Skin of body (tissue), 2 donors: ENCODE data around the gene ARHGAP6. TPM values are rescaled to one million over a fixed set of nuclear protein-coding genes. Genes with fewer than 3 reads are reported as not detected.
A peak's percentile ranks its signal among the peaks of the same experiment; 100 is the strongest.
"Not testable (repeated sequence)": the region's sequence is repeated elsewhere in the genome, so short reads cannot be mapped to it uniquely, and the experiment has no call there.

Experiments used
- DNase-seq: peaks from one replicate; lab custom pipeline; 2025; lab: John Stamatoyannopoulos, UW
- total RNA-seq: library from RNA; depleted of rRNA; stranded (reverse); fragments of >200 nt; gene quantifications from one replicate; pipeline ENCODE4 v1.2.3, GENCODE V29; 2014

Gene ARHGAP6
- total RNA-seq, 1 donor from 2014 or later: 4.8 TPM

DNA sequence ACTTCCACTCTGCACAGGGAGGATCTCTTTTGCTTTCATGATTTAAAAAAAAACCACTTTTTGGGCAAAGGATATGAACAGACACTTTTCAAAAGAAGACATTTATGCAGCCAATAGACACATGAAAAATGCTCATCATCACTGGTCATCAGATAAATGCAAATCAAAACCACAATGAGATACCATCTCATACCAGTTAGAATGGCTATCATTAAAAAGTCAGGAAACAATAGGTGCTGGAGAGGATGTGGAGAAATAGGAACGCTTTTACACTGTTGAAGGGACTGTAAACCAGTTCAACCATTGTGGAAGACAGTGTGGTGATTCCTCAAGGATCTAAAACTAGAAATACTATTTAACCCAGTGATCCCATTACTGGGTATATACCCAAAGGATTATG lies 87.4 kb downstream of the ARHGAP6 start:
- not testable (repeated sequence) for DNase-seq

GRCh38 chrX:11577603-11578002 lies 88.1 kb downstream of the ARHGAP6 start:
- DNase-seq: no peak

DNA sequence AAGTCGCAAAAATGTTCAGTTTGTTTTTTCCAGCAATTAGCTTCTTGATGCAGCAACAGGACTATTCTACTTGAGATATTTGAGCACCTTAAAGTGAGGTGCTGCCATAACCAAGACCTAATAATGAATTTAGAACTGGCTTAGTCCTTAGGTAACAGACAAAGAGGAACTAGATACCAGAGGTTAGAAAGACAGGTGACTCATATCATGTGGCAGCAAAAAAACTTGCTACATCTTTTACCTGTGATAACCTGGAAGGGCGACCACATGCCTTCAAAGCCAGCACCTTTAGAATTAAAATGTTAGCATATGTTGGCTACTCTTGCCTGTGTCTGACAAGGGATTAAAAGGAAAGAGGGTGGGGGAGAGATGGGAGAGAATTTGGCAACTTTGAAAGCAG lies 90.4 kb downstream of the ARHGAP6 start:
- DNase-seq: no peak

- no peak for DNase-seq
Observed at GRCh38 chrX:11567528-11568220, 98.0 kb downstream of the ARHGAP6 start.

- DNase-seq: peak; percentile 19
Observed at GRCh38 chrX:11566789-11567188, 98.9 kb downstream of the ARHGAP6 start.

GRCh38 chrX:11566173-11566572 lies 99.5 kb downstream of the ARHGAP6 start:
- no peak for DNase-seq

- no peak for DNase-seq
Observed at GRCh38 chrX:11564546-11564945, 101.2 kb downstream of the ARHGAP6 start.

- no peak for DNase-seq
Observed at GRCh38 chrX:11562570-11562969, 103.2 kb downstream of the ARHGAP6 start.

DNA sequence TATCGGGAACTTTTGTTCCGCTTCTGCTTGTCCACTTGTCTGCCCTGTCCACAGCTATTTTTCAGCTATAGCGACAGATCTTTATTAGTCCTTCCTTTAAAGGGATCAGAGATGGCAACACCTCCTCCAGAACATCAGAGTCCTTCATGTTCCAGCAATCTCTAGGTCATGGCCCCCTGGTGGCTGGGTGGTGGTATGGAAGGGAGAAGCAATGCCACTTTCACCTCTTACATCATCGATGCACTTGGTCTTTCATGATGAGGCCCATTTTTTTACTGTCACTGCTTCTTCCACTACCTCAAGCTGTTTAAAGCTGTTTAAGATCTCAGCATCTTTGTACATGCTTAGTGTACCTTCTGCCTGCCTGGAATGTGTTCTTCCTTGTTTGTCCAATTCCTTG lies 106.7 kb downstream of the ARHGAP6 start:
- DNase-seq: no peak

DNA sequence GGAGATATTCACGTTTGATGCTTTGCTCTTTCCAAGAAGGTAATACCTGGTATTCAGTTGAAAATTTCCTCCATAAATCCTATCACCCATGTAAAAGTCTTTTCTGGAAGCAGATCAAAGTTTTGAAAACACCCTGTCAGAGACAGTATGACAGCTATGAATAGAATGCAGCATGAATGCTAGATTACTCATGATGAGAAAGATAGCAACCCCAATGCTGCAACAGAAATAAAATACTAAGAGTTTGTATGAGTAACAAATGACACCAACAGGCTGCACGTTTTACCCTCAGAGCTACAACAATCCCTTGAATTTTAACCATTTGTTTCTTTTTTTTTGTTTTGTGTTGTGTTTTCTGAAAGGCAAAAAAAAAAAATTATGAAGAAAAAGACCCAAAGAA lies 108.6 kb downstream of the ARHGAP6 start:
- DNase-seq: no peak

DNA sequence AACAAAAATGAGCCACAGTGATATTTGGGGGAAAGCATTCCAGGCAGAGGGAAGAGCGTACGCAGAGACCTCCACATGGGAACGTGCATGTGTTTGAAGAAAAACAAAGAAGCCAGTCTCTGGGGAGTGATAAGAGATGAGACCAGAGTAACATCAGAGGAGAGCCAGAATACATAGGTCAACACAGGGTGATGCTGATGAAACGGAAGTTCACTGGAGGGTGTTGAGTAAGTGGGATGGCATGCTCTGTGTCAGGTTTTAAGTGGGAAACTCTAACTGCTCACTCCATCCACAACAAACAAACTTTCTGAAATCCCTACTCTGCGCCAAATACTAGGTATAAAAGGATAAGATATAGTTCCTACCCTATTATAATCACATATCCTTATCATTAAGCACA lies 110.0 kb downstream of the ARHGAP6 start:
- DNase-seq: no peak

GRCh38 chrX:11553594-11553993 lies 112.1 kb downstream of the ARHGAP6 start:
- no peak for DNase-seq

DNA sequence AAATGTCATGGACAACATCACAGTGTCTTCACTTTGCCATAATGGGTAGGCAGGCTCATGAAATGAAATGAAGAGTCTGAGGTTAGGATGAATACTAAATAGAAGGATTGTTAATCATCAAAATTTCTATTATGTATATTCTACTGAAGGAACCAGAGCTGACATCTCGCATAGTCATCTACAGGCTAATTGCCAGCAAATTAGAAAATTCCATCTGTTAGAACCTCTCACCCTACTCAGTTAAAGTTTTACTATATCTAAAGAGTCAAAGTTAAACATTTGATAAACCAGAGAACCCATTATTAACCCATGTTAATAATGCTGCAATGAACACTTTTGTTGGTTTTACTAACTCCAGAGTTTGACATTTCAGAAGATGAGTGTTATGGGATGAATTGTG lies 114.6 kb downstream of the ARHGAP6 start:
- DNase-seq: no peak

GRCh38 chrX:11546917-11547316 lies 118.8 kb downstream of the ARHGAP6 start:
- no peak for DNase-seq

DNA sequence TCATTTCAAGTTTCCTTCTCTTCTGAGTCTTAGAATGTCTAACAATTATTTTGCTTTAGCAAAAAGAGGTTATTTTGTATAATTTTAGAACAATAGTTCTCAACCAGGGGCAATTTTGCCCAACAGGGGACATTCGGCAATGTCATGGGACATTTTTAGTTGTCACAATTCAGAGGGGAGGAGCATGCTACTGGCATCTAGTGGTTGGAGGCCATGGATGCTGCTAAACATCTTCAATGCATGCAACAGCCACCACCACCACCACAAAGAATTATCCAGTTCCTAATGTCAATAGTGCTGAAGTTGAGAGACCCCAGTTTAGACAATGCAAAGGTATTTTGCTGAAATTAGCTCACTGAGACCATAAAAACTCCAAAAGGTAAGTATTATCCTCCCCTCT lies 122.5 kb downstream of the ARHGAP6 start:
- no peak for DNase-seq

DNA sequence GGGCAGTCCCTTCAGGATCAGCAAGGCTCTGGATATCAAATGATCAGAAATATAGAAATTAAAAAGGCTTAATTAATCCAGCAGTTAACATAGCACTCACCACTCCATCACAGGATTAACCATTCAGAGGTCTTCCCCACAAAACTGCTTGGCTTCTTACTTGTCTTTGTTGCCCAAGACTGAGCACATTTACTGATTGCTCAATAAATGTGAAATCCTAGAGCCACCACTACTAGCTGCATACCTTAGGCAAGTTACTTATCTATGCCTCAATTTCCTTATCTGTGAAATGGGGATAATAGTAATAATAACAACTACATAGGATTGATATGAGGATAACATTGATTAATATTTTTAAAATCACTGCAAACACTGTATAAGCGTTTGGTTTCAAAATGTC lies 124.2 kb downstream of the ARHGAP6 start:
- DNase-seq: no peak

GRCh38 chrX:11540532-11541377 lies 125.0 kb downstream of the ARHGAP6 start:
- DNase-seq: peak; percentile 4

- no peak for DNase-seq
Observed at GRCh38 chrX:11537141-11537540, 128.6 kb downstream of the ARHGAP6 start.

DNA sequence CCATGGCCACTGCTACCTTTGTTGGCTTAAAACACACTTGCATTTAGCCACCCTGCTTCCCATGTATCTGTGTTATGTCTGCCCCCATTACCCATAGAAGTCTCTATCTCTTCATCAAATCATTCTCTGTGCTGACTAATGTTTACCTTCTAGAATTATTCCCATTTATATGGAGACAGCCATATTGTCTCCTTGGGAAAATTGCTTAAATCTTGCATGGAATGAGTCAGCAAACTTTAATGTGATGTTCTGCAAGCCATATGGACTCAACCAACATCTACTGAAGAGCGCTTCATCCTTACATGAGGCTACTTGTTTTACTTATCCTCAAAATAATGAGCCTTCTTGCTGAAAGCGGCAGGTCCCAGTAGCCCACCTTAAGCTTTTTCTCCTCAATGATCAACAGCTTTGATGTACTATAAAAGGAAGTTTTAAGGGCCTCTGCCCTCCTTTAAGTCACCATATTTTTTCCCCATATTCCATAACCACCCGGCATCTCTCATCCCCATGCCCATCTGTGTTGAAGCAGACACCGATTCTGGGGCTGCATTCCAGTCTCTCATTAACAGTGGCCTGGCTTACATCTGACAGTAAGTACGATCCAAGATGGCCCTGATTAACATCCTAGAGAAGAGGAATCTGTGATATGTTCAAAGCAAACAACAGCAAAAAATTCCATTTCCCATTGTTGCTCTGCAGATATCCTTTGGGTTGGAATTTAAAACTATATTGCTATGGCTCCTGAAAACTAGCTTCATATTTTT lies 130.4 kb downstream of the ARHGAP6 start:
- DNase-seq: no peak

- peak; percentile 62 for DNase-seq
Observed at GRCh38 chrX:11533199-11533651, 132.5 kb downstream of the ARHGAP6 start.

DNA sequence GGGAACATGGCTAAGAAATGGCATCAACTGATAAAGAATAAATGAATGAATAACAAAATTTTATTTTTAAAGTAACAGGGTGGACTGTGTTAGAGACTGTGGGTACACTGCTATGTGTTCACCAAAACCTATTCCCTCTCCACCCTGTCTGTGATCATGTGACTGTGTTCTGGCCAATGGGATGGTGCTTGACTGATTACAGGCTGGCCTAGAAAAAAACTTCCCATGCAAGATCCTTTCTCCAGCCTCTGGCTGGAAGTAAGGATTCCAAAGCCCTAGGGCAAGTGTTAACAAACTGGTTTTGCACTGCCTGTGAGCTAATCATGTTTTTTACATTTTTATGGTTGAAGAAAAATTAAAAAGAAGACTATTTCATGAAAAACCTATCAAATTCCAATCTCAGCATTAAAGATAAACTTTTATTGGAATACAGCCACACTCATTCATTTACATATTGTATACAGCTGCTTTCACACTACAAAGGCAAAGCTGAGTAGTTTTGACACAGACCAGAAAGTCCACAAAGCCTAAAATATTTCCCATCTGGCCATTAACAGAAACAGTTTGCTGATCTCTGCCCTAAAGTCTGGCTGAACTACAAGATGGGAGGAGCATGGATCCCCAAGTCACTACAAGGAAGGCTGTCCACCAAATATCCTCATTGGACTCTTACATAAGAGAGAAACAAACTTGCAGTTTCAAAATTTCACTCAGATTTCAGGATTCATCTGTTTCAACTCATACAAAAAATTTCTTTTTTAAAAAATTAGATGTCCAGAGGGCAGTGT lies 133.2 kb downstream of the ARHGAP6 start:
- peak; percentile 12 for DNase-seq
